ENCODE results near the gene FIGNL1. TPM values are rescaled to one million over a fixed set of nuclear protein-coding genes. Genes with fewer than 3 reads are reported as not detected.

FIGNL1 gene
- total RNA-seq, 1 donor from 2014 or later, result 7.2 TPM

DNA sequence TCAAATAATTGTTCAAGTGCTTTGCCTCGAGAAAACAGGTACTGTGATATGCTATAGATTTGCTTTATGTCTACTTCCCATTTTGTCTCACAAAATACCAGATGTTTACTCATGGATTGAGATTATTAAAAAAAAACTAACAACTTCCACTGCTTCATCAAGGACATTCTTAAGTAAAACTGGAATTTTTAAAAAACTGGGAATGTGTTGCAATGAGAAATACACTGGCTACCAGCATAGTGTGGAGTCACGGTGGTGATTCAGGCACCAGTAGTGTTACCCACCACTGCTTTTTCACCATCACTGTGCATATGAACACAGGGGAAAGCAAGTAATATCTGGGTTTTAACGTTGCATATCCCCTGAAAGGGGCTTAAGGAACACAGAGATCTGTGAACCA is 21.2 kb downstream of the FIGNL1 start:
- DNase-seq (ENCODE audit: low spot score), result no peak

DNA sequence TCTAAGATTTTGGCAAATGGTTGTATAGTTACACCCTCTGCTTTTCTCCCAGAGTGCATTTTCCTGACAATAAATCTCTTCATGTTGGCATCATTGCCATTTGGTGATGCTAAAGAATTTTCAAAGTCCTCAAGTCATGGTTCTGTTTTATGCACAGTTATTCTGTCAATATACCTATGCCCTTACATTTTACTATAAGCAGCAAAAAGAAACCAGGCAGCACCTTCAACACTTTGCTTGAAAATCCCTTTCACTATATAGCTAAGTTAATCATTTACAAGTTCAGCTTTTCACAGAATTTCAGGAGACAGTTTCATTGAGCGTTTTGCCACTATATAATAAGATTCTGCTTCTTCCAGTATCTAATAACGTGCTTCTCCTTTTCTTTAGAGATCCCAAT is 22.6 kb downstream of the FIGNL1 start:
- no peak for DNase-seq (ENCODE audit: low spot score)

DNA sequence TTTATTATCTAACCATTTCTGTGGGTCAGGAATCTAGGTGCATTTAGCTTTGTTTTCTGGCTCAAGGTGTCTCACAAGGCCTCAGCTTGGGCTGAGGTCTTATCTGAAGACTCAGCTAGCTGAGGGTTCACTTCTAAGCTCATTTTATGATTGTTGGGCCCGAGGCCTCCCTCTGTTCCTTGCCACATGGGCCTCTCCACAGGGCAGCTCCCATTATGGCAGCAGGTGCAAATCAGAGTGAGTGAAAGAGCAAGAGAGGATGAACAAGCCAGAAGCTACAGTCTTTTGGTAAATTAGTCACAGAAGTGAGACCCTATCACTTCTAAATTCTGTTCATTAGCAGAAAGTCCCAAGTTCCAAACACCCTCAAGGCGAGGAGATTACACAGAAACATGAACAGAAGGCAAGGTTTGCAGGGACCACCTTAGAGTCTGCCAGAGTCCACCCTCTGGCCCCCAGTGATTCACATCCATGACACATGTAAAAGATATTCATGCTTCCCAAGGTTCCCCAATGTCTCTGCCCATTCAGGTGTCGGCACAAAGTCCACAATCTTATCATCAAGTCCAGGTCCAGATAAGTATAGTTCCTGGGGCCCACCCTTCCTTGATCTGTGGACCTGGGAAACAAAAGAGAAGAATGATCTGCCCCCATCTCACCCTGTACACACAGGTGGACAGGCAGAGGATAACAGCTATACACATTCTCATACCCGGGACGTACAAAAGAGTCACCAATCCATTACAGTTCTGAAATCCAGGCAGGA is 23.7 kb downstream of the FIGNL1 start:
- DNase-seq (ENCODE audit: low spot score), result no peak

DNA sequence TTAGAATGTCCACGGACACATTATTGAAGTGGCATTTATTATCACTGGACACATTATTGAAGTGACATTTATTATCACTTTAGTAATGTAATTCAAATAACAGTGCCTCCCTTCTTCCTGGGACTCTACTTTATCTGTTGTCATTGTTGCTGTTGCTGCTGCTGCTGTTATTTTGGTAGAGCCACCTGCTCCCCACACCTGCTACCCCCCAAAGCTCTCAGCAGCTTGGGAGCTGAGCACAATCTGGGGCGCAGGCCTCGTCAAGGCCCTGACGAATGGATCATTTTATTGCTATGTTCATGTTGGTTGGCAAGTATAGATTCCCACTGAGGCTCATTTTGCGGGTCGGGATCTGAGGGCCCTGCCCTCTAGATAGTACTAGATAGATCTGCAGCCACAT is 24.8 kb downstream of the FIGNL1 start:
- DNase-seq (ENCODE audit: low spot score), result no peak

DNA sequence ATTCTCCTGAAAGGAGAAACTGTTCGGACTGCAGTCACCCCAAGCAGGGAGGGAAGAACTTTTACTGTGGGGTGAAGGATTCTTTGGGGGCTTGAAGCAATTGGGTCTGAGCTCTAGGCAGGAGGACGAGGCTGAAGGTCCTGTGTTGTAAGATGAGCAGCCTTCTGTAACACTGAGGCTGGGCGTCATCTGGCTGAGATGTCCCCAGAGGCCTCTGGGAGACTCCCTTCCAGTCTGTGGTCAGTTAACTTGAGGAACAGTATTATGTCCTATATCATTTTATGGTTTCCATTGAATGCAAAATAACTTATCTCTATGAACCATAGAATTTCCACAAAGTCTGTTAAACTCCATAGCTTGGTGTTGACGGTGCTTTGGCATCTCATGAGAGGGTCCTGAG is 26.3 kb downstream of the FIGNL1 start:
- DNase-seq (ENCODE audit: low spot score), result no peak

DNA sequence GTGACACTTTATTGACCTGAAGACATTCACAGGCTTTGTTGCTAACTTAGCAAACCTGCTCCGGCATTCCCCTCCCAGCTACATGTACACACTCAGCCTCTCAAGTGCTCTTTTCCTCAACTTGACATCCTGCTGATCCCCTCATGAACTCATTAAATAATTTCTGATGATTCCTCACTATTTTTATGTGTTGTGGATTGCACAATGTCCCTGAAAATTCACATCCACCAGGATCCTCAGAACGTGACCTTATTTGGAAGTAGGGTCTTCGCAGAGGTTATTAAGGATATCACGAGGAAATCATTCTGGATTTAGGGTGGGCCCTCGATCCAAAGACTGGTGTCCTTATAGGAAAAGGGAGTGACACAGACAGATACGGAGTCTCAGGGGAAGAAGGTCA is 27.3 kb downstream of the FIGNL1 start:
- no peak for DNase-seq (ENCODE audit: low spot score)

DNA sequence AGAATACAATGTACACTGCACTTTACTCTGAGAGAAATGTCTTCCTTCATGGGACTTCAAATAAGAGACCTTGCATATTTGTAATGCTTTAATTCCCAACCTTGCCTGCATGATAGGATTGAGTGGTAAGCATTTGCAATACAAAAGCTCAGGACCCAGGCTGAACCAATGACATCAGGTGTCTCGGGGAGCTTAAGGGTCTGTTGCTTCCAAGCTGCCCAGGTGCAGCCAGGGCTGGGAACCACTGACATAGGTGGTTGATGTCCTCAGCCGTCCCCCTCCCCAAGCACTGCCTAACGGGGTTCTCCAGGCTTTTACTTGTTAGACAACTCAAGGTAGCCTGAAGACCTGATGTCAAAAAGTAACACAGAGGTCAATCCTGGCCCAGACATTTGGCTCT is 29.1 kb downstream of the FIGNL1 start:
- DNase-seq (ENCODE audit: low spot score), result no peak

DNA sequence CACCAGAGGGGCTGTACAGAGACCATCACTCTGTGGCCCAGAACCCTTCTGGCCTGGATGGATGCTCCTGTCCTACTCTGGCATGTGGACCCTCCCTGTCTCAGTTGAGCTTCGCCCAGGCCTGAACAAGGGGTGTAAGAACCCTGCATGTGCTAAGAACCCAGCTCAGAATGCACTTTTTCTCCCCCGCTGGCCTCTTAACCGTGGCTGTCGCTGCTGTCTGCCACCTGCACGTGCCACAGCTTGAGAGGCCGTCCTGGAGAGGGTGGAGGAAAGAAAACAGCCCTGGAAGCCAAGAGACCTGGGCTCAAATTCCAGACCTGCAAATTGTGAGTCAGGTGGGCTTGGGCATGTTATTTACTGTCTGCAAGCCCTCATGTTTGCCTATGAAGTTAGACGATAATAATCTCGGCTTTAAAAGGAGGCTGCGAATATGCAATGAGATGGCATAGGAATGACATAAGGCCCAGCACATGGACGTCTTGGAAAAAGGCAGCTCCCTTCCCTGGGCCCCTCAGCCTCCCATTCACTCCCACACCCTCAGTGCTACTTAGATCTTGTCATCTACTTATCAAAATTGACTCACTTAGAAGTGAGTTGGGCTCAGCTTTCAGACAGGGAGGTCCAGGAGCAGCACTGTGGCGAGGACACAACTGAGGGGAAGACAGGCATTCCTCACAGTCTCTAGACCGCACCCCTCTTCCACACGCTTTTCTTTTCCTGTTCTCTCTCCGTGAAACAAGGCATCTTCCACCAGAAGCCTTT is 31.4 kb downstream of the FIGNL1 start:
- DNase-seq (ENCODE audit: low spot score), result no peak

DNA sequence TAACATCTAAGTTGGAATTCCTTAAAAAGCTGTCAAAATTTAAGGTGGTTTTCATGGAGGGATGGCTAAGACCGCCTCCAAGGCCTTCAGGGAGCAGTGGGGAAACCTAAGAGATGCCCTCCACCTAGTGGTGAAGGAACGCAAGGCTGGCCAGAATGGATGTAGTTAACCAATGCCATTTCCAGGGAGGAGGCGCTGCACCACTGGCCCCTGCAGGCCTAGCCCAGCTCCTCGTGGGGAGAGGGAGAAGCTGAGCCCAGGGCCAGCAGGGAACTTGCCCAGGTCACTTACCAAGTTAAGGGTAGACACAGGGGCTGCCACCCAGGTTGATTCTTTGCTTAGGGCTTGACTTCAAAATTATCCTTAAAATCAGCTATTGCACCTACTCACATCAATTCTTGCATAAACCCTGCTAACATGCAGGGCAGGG is 32.0 kb downstream of the FIGNL1 start:
- DNase-seq (ENCODE audit: low spot score), result no peak

DNA sequence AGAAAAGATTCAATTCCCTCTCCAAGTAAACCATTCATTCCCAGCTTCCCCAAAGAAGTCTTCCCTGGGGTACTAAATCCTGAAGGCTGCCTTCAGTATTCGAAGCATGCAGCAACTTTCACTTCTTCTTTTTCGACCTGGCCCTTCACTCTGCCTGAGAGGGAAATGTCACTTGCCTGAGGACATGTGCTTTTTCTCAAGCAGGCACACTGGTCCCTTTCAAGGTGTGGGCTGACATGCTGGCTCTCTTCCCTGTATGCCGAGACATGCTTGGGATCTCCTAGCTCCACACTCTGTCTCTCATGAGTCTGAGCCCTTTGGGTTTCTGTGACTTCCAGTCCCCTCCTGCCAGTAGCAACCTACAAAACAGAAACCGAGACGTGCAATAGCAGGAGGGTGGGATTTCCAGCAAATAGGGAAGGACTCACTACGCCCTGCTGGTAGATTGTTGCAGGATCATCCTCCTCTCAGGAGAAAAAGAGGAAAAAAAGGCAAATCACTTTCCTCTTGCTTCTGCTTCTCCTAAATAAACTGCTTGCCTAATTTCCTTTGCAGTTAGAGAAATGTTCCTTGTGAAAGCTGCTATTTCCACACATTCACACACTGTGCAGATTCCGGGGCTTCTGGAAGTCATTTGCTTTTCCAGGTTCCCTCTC is 33.5 kb downstream of the FIGNL1 start:
- no peak for DNase-seq (ENCODE audit: low spot score)

DNA sequence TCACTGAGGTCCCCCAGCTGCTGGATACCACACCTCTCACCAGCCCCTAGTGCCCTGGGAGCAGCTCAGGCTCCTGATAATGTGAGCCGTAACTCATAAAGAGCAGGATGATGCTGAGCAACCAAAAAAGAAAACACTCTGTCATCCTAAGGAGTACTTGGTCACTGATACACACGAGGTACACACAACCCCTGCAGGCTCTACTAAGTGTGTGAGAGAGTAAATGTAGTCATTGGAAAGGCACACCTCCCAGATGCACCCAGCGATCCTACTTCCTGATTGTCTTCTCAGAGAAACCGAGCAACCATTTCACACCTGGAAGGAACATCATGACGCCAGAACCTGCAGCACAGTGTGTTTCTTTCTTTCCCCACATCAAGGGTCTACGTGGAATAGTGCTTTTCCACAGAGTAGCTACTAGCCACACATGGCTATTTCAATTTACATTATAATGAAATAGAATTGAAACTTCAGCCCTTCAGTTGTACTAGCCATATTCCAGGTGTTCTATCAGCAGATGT is 34.2 kb downstream of the FIGNL1 start:
- no peak for DNase-seq (ENCODE audit: low spot score)

DNA sequence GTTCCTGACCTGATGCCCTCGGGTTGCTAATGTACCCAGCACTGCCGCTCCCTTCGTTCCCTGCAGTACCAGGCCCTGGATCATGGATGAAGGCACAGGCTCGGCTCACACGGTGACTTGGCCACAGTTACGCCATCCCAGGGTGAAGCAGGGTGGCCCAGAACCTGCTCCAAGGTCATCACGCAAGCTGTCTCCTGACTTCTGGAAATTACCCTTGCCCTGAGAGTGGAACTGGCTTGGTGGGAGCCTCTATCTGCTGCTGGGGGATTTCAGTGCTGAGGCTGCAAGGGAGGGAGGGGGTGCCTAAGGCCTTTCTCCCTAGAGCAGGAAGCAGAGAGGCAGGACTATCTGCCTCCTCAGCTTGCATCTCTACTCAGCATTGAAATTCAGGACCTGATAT is 36.6 kb downstream of the FIGNL1 start:
- no peak for DNase-seq (ENCODE audit: low spot score)

DNA sequence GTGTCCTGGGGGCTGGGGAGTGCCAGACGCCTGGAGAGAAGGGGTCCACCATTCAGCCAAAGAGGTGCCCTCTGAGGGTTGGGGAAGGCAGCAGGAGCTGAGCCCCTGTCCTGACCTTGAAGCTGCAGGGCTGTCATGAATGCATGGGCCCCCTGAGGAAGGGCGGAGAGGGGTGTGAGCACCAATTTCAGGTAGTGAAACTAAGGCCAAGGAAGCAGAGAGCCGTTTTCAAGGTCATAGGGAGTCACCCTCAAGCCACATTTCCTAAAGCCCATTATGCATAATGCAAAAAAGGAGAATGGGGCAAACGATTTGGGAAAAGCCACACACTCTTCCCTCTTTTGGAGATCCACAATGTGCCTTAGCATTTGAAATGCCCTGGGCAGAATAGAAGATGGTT is 37.2 kb downstream of the FIGNL1 start:
- no peak for DNase-seq (ENCODE audit: low spot score)

DNA sequence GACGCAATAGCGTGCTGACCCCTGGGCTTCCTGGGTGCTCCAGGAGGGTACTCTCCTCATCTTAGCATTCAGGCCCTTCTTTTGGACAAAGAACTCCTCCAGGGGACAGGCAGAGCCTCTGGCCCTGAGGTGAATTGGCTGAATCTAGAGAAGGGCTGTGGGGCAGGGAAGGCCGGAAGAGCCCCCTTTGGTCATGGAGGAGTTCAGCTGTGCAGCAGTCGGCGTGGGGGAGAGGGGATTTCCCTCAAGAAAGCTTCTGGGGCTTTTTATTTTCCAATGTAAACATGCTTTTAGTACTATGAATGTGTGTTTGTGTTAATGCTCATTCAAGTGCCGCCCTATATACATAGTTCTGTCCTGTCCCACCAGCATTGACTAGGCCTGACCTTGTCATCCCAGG is 38.8 kb downstream of the FIGNL1 start:
- no peak for DNase-seq (ENCODE audit: low spot score)

DNA sequence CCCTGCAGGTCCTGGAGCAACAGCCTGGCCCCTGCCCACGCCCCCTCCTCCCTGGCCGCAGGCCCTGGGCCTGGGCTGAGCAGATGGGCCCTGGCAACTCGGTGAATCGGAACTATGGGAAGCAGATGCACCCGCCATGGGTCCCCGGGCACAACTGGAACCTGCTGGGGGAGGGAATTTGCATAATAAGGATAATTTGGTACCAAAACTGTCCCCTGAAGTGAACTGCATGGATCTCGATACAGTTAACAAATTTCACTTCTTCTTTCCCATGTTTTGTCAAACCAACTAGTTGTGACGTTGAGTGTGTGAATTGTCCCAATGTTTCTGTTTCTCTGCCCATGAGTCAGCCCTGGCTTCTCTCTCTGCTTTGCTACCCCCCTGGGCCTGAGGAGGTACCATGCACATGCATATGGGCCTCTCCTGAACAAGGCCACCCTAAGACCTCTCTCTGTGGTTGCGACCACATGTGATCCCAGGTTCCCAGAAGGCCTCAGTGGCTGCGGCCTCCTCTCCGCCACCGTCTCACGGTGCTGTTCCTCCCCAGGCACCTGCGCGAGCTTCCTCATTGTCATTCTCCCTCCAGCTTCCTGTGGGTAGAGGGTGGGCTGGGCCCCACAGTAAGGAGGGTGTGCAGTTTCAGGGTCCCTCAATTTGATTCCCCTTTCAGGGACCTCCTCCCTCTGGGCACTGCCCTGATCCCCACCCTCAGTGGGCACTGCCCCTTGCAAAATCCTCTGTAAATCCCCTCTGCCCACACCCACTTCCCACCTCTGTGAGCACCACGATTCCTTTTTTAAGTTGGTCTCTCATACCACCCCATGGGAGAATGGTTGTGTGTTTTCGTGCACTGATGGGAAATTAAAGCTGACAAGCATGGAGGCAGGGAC is 40.0 kb downstream of the FIGNL1 start:
- DNase-seq (ENCODE audit: low spot score), result no peak

DNA sequence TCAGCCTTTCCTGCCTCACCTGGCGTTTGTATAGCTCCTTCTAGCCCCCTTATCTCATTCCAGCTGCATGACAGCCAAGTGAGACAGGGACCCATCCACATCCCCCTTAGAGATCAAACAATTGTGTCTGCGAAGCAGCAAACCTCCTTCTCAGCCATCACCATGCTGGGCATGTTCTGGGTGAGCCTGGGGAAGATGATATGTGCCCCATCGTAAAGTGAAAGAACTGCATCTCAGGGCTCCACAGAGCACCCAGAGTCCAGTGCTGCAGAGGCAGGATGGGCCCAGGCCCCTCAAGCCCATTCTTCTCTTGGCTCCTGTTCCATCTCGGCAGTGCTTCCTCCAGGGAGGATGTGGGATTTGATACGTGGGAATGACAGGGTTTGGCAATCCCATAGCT is 43.2 kb downstream of the FIGNL1 start:
- DNase-seq (ENCODE audit: low spot score), result no peak

DNA sequence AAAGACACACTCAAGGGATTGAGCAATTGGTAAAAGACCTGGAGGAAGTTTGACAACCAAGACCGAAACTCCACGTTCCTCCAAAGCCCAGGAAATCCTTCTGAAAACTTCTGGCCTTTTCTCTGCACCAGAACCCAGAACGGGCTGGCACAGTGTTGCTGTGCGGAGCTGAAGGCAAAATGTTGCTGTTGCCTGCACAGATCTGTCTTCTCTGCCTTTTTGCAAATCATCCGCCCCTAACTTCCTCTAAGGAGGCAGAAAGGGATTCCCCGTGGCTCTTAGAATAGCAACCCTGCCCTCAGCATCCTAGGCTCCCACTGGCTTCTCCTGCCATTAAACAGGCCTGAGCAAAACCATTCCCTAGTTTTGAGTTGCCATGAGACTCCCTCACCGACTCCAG is 44.9 kb downstream of the FIGNL1 start:
- no peak for DNase-seq (ENCODE audit: low spot score)

DNA sequence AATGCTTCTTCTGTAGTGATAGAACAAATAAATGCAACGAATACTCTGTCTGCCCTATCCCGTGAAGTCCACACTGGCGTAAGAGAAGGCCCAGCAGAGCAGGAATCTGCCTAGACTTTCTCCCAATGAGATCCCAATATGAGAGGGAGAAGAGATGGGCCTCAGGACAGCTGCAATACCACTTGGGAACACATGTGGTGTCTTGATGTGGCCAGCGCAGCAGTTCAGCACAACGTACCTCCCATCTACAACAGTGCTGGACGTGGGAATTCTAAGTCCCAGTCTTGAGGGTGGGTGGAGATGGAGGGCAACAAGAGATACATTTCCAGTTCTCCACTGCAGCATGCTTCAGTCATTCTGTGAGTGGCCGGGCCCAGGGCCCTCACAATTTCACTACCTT is 45.8 kb downstream of the FIGNL1 start:
- DNase-seq (ENCODE audit: low spot score), result no peak

DNA sequence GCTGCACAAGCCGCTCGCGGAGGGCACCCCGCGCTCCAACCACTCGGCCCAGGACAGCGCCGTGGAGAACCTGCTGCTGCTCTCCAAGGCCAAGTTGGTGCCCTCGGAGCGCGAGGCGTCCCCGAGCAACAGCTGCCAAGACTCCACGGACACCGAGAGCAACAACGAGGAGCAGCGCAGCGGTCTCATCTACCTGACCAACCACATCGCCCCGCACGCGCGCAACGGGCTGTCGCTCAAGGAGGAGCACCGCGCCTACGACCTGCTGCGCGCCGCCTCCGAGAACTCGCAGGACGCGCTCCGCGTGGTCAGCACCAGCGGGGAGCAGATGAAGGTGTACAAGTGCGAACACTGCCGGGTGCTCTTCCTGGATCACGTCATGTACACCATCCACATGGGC is 50.0 kb downstream of the FIGNL1 start:
- DNase-seq (ENCODE audit: low spot score), result no peak

DNA sequence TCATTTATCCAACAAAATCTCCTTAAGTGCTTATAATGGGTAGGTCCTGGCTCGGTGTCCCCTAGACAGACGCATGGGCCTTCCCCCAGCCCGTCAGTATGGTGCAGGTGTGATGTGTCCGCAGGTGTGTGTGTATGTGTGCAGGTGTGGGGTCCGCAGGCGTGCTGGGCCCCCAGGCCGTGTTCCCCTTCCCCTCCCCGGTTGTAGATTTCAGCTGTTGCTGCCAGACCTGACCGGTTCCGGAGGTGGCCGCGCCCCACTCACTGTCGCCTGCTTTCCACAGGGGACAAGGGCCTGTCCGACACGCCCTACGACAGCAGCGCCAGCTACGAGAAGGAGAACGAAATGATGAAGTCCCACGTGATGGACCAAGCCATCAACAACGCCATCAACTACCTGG is 50.5 kb downstream of the FIGNL1 start:
- no peak for DNase-seq (ENCODE audit: low spot score)

DNA sequence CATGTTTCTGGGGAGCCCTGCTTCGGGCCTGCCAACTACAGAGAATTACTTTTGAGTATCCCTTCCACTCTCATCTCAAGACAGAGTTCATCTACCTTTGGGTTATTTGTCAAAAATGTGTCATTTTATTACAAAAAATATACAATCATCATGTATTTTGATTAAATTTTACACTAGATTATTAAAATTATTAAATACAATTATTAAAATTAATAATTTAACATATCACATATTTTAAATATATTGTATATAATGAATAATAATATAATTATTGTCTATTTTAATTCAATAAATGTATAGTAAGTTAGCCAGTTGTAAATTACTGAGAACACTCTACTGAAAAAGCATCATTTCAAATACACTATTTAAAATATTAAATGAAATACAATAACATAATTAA is 50.9 kb downstream of the FIGNL1 start:
- no peak for DNase-seq (ENCODE audit: low spot score)
